ENCODE measurements around the gene RNF145. TPM values are rescaled to one million over a fixed set of nuclear protein-coding genes. Genes with fewer than 3 reads are reported as not detected.

The RNF145 gene
- total RNA-seq, 1 donor from 2014 or later = 221 TPM

GRCh38 chr5:159199225-159199624, 10.1 kb downstream of the RNF145 start:
- H3K9me3 ChIP-seq = no peaks in the 10 kb centered on the region
- DNase-seq (no peak), ATAC-seq (no peak)
- H3K27me3 ChIP-seq (ENCODE audit: low read depth) = no peaks in the 10 kb centered on the region
- peaks cover 49% of the 10 kb centered on the region for H3K4me1 ChIP-seq
- TF ChIP-seq CTCF (IDR thresholded peaks at IDR 0.05) = no peak
- no peak overlapping the region for H3K27ac ChIP-seq
- H3K4me3 ChIP-seq = no peak overlapping the region
- intact Hi-C loops (cut with DNase I) = no loop called here
- peaks cover 48% of the 10 kb centered on the region for H3K36me3 ChIP-seq

- intact Hi-C loops (cut with DNase I) = no loop called here
- TF ChIP-seq CTCF (IDR thresholded peaks at IDR 0.05) = no peak
- ATAC-seq (peak; percentile 65 to 66), DNase-seq (no peak)
- H3K36me3 ChIP-seq = peaks cover 57% of the 10 kb centered on the region
- H3K4me3 ChIP-seq = no peak overlapping the region
- H3K27ac ChIP-seq = no peak overlapping the region
- no peaks in the 10 kb centered on the region for H3K9me3 ChIP-seq
- H3K4me1 ChIP-seq = peaks cover 41% of the 10 kb centered on the region
- no peaks in the 10 kb centered on the region for H3K27me3 ChIP-seq (ENCODE audit: low read depth)
Observed at GRCh38 chr5:159198063-159199036, 11.0 kb downstream of the RNF145 start.

GRCh38 chr5:159195775-159196174, 13.6 kb downstream of the RNF145 start:
- Histone ChIP-seq H3K27ac (no peak overlapping the region), H3K36me3 (peaks cover 58% of the 10 kb centered on the region), H3K4me3 (no peak overlapping the region), H3K9me3 (no peaks in the 10 kb centered on the region), H3K27me3 (ENCODE audit: low read depth) (no peaks in the 10 kb centered on the region), H3K4me1 (peaks cover 20% of the 10 kb centered on the region)
- intact Hi-C loops (cut with DNase I) = no loop called here
- peak in 1 of 2 donors; percentile 15 for ATAC-seq
- DNase-seq = no peak
- TF ChIP-seq CTCF (IDR thresholded peaks at IDR 0.05) = no peak

GRCh38 chr5:159190170-159190569, 19.2 kb downstream of the RNF145 start:
- Histone ChIP-seq H3K27ac (no peak overlapping the region), H3K4me3 (no peak overlapping the region), H3K4me1 (peaks cover 6% of the 10 kb centered on the region), H3K9me3 (no peaks in the 10 kb centered on the region), H3K36me3 (peaks cover 44% of the 10 kb centered on the region), H3K27me3 (ENCODE audit: low read depth) (no peaks in the 10 kb centered on the region)
- intact Hi-C loops (cut with DNase I) = no loop called here
- TF ChIP-seq CTCF (IDR thresholded peaks at IDR 0.05) = no peak
- ATAC-seq (no peak), DNase-seq (no peak)

GRCh38 chr5:159189310-159189709, 20.0 kb downstream of the RNF145 start:
- Histone ChIP-seq H3K9me3 (no peaks in the 10 kb centered on the region), H3K36me3 (peaks cover 36% of the 10 kb centered on the region), H3K4me1 (peaks cover 12% of the 10 kb centered on the region), H3K4me3 (no peak overlapping the region), H3K27me3 (ENCODE audit: low read depth) (no peaks in the 10 kb centered on the region), H3K27ac (no peak overlapping the region)
- intact Hi-C loops (cut with DNase I) = no loop called here
- no peak for DNase-seq
- ATAC-seq = no peak
- TF ChIP-seq CTCF (IDR thresholded peaks at IDR 0.05) = no peak
